ENCODE measurements around the gene SLC2A11. TPM values are rescaled to one million over a fixed set of nuclear protein-coding genes. Genes with fewer than 3 reads are reported as not detected.

SLC2A11 gene
- total RNA-seq, 1 experiment from 2014 or later, result 26.9 TPM

DNA sequence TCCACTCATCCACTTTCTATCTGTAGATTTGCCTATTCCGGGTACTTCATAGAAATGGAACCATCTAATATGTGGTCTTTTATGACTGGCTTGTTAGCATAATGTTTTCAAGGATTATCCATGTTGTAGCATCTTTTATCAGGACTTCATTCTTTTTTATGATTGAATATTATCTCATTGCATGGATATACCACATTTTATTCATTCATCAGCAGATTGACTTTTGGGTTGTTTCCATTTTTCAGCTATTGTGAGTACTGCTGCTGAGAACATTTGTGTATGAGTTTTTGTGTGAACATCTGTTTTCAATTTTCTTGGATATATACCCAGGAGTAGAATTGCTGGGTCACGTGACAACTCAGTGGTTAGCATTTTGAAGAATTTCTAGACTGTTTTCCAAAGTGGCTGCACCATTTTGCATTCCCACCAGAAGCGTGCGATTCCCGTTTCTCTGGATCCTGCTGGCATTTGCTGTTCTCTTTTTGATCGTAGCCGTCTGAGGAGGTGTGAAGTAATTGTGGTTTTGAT, 27.8 kb upstream of the SLC2A11 start:
- Histone ChIP-seq H3K36me3 (ENCODE audit: low read depth) (no peaks in the 10 kb centered on the region), H3K79me2 (ENCODE audit: low read depth) (no peaks in the 10 kb centered on the region), H3K9me2 (ENCODE audit: insufficient read depth) (no peaks in the 10 kb centered on the region), H4K20me1 (ENCODE audit: insufficient read depth) (peaks cover 14% of the 10 kb centered on the region; the same call in 1 of the 2 replicates), H3K27me3 (ENCODE audit: insufficient read depth, low read depth) (no peaks in the 10 kb centered on the region), H2AFZ (no peak overlapping the region), H3K4me3 (no peak overlapping the region), H3K9me3 (ENCODE audit: insufficient read depth, low read depth) (no peaks in the 10 kb centered on the region), H3F3A (ENCODE audit: insufficient read depth, low read depth) (no peaks in the 10 kb centered on the region), H3K4me2 (no peak overlapping the region), H3K4me1 (replicated peaks; ENCODE audit: insufficient read depth) (no peaks in the 10 kb centered on the region), H3K27ac (no peak overlapping the region)
- ChIA-PET POLR2A (ENCODE audit: unreplicated experiment) (interaction anchor here (0.6 kb wide), 1 partner anchor 59 kb away, joined by 3 read pairs; no protein-coding TSS in a partner anchor), CTCF (no interaction called here)
- no peak for TF ChIP-seq EZH2 (IDR thresholded peaks at IDR 0.05; ENCODE audit: low read depth)
- TF ChIP-seq, protein P1, sequence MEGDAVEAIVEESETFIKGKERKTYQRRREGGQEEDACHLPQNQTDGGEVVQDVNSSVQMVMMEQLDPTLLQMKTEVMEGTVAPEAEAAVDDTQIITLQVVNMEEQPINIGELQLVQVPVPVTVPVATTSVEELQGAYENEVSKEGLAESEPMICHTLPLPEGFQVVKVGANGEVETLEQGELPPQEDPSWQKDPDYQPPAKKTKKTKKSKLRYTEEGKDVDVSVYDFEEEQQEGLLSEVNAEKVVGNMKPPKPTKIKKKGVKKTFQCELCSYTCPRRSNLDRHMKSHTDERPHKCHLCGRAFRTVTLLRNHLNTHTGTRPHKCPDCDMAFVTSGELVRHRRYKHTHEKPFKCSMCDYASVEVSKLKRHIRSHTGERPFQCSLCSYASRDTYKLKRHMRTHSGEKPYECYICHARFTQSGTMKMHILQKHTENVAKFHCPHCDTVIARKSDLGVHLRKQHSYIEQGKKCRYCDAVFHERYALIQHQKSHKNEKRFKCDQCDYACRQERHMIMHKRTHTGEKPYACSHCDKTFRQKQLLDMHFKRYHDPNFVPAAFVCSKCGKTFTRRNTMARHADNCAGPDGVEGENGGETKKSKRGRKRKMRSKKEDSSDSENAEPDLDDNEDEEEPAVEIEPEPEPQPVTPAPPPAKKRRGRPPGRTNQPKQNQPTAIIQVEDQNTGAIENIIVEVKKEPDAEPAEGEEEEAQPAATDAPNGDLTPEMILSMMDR (conservative IDR thresholded peaks at IDR 0.05), result no peak
- BruUV-seq (replicated peaks), result no TSS peak
- DNase-seq, result no peak
- intact Hi-C loops (cut with micrococcal nuclease; ENCODE audit: unreplicated experiment), result no loop called here

DNA sequence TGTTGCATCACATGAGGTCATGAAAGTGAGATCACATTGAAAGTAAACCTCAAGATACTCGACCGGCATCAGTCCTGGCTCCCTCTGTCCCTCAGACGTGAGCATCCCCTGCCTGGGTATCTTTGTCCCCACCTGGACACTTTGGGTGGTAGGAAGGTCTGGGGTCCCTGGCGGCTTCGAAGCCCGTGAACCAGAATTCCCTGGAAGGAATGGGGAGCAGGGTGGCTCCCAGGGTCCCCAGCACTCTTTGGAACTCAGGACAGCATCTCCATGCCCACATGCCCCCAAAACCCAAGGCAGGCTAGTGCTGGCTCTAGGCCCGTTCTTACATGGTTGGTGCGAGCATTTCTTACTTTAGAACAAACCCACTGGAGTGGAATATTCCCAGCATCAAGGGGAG, 26.4 kb upstream of the SLC2A11 start:
- Histone ChIP-seq H4K20me1 (ENCODE audit: insufficient read depth) (peaks cover 14% of the 10 kb centered on the region), H3K4me1 (replicated peaks; ENCODE audit: insufficient read depth) (no peaks in the 10 kb centered on the region), H2AFZ (no peak overlapping the region), H3K9me2 (ENCODE audit: insufficient read depth) (no peaks in the 10 kb centered on the region), H3K4me3 (no peak overlapping the region), H3K36me3 (ENCODE audit: low read depth) (no peaks in the 10 kb centered on the region), H3K4me2 (no peak overlapping the region), H3K27ac (no peak overlapping the region), H3K79me2 (ENCODE audit: low read depth) (no peaks in the 10 kb centered on the region), H3F3A (ENCODE audit: insufficient read depth, low read depth) (no peaks in the 10 kb centered on the region), H3K27me3 (ENCODE audit: insufficient read depth, low read depth) (no peaks in the 10 kb centered on the region), H3K9me3 (ENCODE audit: insufficient read depth, low read depth) (no peaks in the 10 kb centered on the region)
- POLR2A ChIA-PET (ENCODE audit: unreplicated experiment), result no interaction called here
- CTCF ChIA-PET, result no interaction called here
- no peak for DNase-seq
- no TSS peak for BruUV-seq (replicated peaks)
- intact Hi-C loops (cut with micrococcal nuclease; ENCODE audit: unreplicated experiment), result no loop called here
- TF ChIP-seq EZH2 (IDR thresholded peaks at IDR 0.05; ENCODE audit: low read depth), result no peak
- TF ChIP-seq, protein P1 (conservative IDR thresholded peaks at IDR 0.05), result no peak

DNA sequence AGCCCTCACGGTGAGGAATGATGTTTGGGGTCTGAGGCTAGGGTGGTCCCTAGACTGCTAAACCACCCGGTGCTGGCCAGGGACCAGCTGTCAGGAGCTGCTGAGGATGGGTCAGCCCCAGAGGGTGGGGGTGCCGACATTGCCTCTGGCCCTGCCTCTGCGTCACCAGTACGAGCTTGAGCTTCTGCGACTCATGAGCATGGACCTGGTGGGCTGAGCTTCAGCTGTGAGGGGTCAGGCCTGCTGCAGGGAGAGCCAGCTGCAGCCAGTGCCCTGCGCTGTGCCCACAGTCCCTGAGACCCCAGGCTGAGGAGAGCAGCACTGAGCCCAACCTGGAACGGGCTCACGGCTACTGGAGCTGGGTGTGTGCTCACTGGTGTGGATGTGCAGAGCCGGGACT, 25.9 kb upstream of the SLC2A11 start:
- Histone ChIP-seq H3K36me3 (ENCODE audit: low read depth) (no peaks in the 10 kb centered on the region), H4K20me1 (ENCODE audit: insufficient read depth) (peaks cover 14% of the 10 kb centered on the region), H3F3A (ENCODE audit: insufficient read depth, low read depth) (no peaks in the 10 kb centered on the region), H3K9me3 (ENCODE audit: insufficient read depth, low read depth) (no peaks in the 10 kb centered on the region), H3K9me2 (ENCODE audit: insufficient read depth) (no peaks in the 10 kb centered on the region), H2AFZ (no peak overlapping the region), H3K79me2 (ENCODE audit: low read depth) (no peaks in the 10 kb centered on the region), H3K4me1 (replicated peaks; ENCODE audit: insufficient read depth) (no peaks in the 10 kb centered on the region), H3K4me3 (no peak overlapping the region), H3K4me2 (no peak overlapping the region), H3K27ac (no peak overlapping the region), H3K27me3 (ENCODE audit: insufficient read depth, low read depth) (no peaks in the 10 kb centered on the region)
- ChIA-PET CTCF (no interaction called here), POLR2A (ENCODE audit: unreplicated experiment) (no interaction called here)
- intact Hi-C loops (cut with micrococcal nuclease; ENCODE audit: unreplicated experiment), result no loop called here
- no peak for DNase-seq
- no peak for TF ChIP-seq EZH2 (IDR thresholded peaks at IDR 0.05; ENCODE audit: low read depth)
- TF ChIP-seq, protein P1 (conservative IDR thresholded peaks at IDR 0.05), result no peak
- BruUV-seq (replicated peaks), result no TSS peak
